Measurements from ENCODE around the gene FGF14.

- TF ChIP-seq CTCF (IDR thresholded peaks at IDR 0.05) (no peak), ZFX (IDR thresholded peaks at IDR 0.05; ENCODE audit: borderline replicate concordance) (no peak)
Measured at GRCh38 chr13:102152790-102153189, 249.1 kb downstream of the FGF14 start.

Data from 22Rv1 (cell line).